ENCODE measurements around the gene KRT35.

GRCh38 chr17:41492771-41493170 is 11.8 kb upstream of the KRT35 start:
- TF ChIP-seq CTCF (conservative IDR thresholded peaks at IDR 0.05; ENCODE audit: low read depth in 2 of 2) = no peak
- no peak for TF ChIP-seq JUNB (IDR thresholded peaks at IDR 0.05; ENCODE audit: unreplicated experiment)

Measured in GM23338 (cell line).